NCI-H128 (cell line): ENCODE data around the gene NMUR1.

ENCODE experiments used
- DNase-seq: peaks from one replicate; lab custom pipeline; 2025; ENCODE audit not compliant: unreplicated experiment; lab: John Stamatoyannopoulos, UW

The NMUR1 gene

DNA sequence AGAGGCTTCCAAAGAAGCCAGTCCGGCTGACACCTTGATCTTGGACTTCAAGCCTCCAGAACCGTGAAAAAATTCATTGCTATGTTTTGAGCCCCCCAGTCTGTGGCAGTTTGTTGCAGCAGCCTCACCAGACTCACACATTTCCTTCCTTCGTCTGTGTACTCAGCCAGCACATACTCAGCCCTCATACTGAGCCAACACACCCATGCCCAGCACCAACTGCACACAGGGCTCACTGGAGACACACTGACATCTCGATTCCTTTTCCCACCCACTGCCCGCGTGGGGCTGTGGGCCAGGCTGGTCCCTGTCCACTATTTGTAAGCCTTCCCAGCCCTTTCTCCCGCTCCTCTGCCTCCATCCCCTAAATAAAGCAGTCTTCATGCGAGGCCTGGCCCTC, 24.1 kb upstream of the NMUR1 start:
- DNase-seq, result no peak

DNA sequence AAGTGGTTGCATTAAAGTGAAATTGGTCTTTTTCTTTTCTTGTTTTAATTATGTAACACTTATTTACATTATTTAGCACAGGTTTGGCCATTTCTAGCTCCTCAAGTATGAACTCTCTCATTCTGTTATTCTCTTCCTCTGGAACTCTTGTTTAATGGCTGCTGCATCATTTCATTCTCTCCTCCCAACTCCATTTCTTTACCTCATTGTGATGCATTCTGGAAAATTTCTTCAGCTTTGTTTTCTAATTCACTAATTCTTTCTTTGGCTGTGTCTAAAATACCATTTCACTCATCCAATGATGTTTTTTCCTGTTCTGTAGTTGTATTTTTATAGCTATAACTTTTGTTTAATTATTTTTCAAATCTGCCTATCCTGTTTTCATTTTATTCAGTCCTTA, 22.5 kb upstream of the NMUR1 start:
- no peak for DNase-seq

GRCh38 chr2:231549446-231550239, 19.4 kb upstream of the NMUR1 start:
- DNase-seq, result no peak

GRCh38 chr2:231548752-231549151, 18.5 kb upstream of the NMUR1 start:
- no peak for DNase-seq

DNA sequence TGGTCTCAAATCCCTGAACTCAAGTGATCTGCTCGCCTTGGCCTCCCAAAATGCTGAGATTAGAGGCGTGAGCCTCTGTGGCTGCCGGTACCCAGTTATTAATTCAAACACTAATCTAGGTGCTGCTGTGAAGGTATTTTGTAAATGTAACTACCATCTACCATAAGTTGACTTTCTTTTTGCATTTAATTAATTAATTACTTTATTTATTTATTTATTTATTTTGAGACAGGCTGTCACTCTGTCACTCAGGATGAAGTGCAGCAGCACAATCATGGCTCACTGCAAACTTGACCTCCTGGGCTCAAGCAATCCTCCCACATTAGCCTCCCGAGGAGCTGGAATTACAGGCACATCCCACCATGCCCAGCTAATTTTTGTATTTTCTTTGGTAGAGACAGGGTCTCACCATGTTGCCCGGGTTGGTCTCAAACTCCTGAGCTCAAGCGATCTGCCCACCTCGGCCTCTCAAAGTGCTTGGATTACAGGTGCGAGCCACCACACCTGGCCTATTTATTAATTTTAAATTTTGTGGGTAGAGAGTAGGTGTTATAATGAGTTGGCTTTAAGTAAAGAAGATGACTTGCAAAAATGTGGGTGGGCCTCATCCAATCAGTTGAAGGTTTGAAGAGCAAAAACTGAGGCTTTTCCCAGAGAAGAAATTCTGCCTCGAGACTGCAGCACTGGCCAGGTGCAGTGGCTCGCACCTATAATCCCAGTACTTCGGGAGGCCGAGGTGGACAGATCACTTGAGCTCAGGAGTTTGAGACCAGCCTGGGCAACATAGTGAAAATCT, 17.3 kb upstream of the NMUR1 start:
- DNase-seq, result no peak

GRCh38 chr2:231546014-231546715, 15.9 kb upstream of the NMUR1 start:
- no peak for DNase-seq

DNA sequence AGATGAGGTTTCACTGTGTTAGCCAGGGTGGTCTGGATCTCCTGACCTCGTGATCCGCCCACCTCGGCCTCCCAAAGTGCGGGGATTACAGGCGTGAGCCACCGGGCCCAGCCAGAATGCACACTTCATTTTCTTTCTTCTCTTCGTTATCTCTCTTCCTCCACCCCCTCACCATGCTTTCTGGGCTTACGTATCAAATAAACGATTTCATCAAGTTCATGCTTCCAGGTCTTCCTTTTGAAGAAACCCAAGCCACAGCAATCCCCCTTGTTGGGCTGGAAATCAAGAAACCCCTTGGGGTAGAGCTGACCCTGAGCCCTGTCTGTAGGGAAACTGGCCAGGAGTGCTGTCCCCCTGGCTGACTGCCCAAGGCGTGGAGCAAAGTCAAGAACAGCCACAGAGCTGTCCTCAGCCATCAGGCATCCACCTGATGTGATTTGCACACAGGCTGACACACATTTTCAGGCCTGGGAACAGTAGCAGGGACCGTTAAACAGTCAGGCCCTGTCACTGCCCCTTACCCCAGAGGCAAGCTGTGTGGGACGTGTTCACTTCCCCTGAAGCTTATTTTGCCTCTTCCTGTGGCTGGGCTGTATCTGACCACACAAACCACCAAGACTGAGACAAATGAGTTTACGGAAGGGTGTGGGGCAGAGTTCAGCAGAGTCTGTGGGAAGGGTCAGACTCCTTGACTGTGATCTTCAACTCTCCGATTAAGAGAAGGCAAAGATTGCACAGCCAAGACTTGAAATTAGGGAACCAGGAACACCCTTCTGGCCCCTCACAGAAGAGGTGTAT, 15.1 kb upstream of the NMUR1 start:
- DNase-seq, result no peak

DNA sequence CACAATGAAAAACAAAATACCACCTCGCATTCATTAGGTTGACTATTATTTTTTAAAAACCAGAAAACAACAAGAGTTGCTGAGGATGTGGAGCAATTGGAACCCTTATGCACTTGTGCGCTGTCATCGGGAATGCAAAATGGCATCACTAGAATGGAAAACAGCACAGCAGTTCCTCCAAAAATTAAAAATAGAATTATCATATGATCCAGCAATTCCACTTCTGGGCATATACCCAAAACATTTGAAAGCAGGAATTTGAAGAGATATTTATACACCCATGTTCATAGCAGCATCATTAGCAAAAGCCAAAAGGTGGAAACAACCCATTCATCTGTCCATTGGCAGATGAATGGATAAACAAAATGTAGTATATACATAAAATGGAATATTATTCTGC, 11.9 kb upstream of the NMUR1 start:
- DNase-seq, result no peak

GRCh38 chr2:231541645-231542044, 11.4 kb upstream of the NMUR1 start:
- no peak for DNase-seq

DNA sequence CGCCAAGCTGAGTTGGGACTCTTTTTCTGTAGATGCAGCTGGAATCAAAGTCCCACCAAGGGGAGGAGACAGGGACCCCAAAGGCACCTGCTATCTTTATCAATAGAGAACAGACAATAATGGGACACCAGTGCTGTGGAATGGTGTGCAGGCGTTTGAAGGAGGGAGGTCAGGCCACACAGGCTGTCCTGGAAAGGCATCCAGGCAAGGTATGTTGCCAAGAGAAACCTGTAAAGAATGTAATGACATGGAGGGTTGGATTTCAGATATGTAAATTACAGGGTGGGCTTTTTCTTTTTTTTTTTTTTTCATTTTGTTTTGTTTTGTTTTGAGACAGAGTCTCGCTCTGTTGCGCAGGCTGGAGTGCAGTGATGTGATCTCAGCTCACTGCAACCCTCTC, 9.7 kb upstream of the NMUR1 start:
- no peak for DNase-seq

- no peak for DNase-seq
These were observed 5.7 kb upstream of the NMUR1 start for GRCh38 chr2:231535961-231536360.

DNA sequence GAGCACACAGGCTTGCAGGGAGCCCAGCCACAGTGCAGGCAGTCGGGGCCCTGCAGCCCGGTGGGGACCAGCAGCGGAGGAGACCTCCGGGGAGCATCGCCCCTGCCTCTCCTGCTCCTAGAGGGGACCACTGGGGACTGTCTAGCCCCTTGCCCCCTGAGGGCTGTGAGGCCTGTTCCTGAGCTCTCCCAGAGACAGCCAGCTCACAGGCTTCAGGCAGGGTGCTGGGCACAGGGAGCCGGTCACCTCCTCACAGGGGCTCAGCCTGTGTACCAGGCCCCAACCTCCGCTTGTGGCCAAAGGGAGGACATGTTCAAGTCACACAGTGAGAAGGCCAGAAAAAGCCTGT, 3.5 kb upstream of the NMUR1 start:
- no peak for DNase-seq

GRCh38 chr2:231533086-231533776, 3.0 kb upstream of the NMUR1 start:
- DNase-seq, result no peak

DNA sequence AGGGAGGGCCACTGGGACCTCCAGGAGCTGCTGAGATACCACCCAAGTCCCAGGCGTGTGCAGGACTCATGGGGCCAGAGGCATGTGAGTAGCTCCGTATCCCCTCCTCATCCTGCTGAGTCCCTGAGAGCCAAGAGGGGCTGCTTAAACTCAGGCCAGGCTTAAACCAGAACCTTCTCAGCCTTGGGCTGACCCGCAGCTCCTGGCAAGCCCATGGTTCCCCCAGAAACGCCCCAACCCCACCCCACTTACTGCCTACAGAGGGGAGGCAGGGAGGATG, 2.5 kb upstream of the NMUR1 start:
- DNase-seq, result no peak

GRCh38 chr2:231531883-231532755, 1.9 kb upstream of the NMUR1 start:
- no peak for DNase-seq

DNA sequence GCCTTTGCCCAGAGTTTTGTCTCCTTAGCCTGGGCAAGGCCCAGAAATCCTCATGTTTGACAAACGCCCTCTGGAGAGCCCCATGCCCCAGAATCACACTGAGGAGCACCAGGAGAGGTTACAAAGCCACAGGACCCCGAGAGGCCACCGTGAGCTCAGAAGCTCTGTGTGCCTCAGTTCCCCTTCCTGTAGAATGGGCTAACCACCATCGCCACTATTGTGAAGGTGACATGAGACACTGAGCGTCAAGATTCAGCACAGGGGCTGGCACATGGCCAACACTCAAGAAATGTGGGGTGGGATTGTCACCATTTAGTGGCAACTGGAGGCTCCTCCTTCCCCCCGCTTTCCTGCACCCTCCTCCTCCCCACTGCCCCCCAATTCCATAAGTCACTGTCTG, 1.2 kb upstream of the NMUR1 start:
- no peak for DNase-seq

GRCh38 chr2:231528636-231529030, 1.6 kb downstream of the NMUR1 start:
- DNase-seq, result no peak

DNA sequence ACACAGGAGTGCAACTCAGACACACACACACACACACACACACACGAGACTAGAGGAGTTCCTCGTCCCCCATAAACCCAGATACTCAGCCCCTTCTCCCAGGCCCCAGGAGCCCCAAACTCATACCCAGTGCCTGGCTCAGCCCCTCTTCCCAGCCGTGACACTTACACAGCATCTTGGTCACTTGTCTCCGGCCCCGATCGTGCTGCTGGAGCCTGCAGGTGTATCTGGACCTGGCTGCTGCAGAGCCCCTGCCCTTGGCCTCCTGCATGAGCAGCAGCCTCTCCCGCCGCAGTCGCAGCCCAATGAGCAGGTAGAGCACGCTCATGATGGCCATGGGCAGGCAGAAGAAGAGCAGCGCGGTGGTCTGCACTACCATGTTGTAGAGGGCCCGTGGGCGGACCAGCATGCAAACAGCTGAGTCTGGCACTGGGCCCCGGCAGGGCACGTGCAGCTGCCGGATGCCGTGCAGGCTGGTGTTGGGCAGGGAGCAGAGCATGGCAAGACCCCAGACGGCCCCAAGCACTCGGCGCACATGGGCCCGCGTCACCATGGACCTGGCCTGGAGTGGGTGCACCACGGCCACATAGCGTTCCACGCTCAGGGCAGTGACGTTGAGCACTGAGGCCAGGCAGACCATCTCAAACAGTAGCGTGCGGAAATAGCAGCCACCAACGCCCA, 2.1 kb downstream of the NMUR1 start:
- no peak for DNase-seq

DNA sequence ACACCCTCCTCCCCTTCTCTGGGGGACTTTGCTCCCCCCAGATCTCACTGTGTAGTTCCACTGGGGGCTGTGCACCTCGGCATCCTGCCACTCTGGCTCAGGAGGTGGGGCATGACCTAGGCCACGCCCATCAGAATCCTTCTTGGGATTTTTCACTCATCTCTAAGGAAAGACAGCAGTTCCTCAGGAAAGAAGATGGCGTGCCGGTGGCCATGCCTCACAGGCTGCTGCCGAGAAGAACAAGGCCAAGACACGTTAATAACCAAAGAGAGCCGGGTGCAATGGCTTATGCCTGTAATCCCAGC, 3.2 kb downstream of the NMUR1 start:
- DNase-seq, result no peak
